ENCODE measurements around the gene ALDH1L1.

DNA sequence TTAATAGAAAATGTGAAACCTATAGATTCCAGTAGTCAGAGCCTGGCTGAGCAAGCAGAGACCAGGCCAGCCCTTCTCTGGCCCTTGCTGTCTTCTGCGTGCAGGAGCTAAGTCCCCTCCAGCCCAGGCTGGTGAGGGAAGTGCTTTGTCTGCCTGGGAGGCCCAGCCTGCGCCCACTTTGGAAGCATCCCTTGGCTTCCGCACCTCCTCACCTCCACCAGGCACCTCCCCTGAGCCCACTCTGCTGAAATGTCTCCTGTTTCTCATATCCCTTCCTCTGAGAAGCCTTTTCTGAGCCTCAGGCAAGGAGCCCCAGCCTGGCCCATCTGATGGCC is 45.3 kb downstream of the ALDH1L1 start:
- TF ChIP-seq, protein P1, sequence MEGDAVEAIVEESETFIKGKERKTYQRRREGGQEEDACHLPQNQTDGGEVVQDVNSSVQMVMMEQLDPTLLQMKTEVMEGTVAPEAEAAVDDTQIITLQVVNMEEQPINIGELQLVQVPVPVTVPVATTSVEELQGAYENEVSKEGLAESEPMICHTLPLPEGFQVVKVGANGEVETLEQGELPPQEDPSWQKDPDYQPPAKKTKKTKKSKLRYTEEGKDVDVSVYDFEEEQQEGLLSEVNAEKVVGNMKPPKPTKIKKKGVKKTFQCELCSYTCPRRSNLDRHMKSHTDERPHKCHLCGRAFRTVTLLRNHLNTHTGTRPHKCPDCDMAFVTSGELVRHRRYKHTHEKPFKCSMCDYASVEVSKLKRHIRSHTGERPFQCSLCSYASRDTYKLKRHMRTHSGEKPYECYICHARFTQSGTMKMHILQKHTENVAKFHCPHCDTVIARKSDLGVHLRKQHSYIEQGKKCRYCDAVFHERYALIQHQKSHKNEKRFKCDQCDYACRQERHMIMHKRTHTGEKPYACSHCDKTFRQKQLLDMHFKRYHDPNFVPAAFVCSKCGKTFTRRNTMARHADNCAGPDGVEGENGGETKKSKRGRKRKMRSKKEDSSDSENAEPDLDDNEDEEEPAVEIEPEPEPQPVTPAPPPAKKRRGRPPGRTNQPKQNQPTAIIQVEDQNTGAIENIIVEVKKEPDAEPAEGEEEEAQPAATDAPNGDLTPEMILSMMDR (conservative IDR thresholded peaks at IDR 0.05; ENCODE audit: low read depth, low read length), result no peak
- no peak for TF ChIP-seq EZH2 (IDR thresholded peaks at IDR 0.05; ENCODE audit: low read length, unreplicated experiment)

Data from PC-3 (cell line).